ENCODE measurements around the gene CCNL2.

Gene CCNL2

GRCh38 chr1:1335792-1336248, 63.3 kb downstream of the CCNL2 start:
- H3K27ac ChIP-seq (replicated peaks) = no peak overlapping the region
- DNase-seq (ENCODE audit: low read depth in 1 of 2, low spot score in 1 of 2) = no peak
- TF ChIP-seq SPI1 (IDR thresholded peaks at IDR 0.05; ENCODE audit: borderline replicate concordance, low read depth) = no peak
- TF ChIP-seq CTCF (IDR thresholded peaks at IDR 0.05; ENCODE audit: insufficient read depth, low read length) = no peak
- TF ChIP-seq GABPA (IDR thresholded peaks at IDR 0.05; ENCODE audit: low read depth) = no peak
- TF ChIP-seq REST (IDR thresholded peaks at IDR 0.05; ENCODE audit: insufficient replicate concordance, low read depth) = no peak
- TF ChIP-seq POLR2AphosphoS5 (IDR thresholded peaks at IDR 0.05; ENCODE audit: low read depth) = no peak
- H3K4me3 ChIP-seq (replicated peaks; ENCODE audit: insufficient read depth, low read length) = no peak overlapping the region
- H3K27me3 ChIP-seq (ENCODE audit: insufficient read depth, poor library complexity, severe bottlenecking) = no peaks in the 10 kb centered on the region

Small RNAs within 50 kb of the gene (microRNA-seq; reads per million reads assigned to microRNA genes)
- 1.5 reads per million for gene MIR6808

All from HL-60 (cell line).